HAP-1 (cell line): ENCODE measurements around the gene EME2.

ENCODE experiments used
- DNase-seq, 2 experiments: peaks; one replicate each; pipeline ENCODE4 v3.0.0-alpha.2; 2016 to 2020; ENCODE audit warnings: low spot score in 2 of 2
- H3K27me3 ChIP-seq: fragments of 250-450 bp; sonication (Bioruptor Pico); 2 replicates; pipeline ENCODE4 v1.5.1; 2020; ENCODE audit warnings: low read depth, mild to moderate bottlenecking, moderate library complexity
- H3K36me3 ChIP-seq: fragments of 250-450 bp; sonication (Bioruptor Pico); replicated peaks from 2 replicates; pipeline ENCODE4 v1.5.1; 2020; ENCODE audit warnings: mild to moderate bottlenecking
- H3K4me1 ChIP-seq: fragments of 250-450 bp; sonication (Bioruptor Pico); 2 replicates; pipeline ENCODE4 v1.5.1; 2020; ENCODE audit warnings: mild to moderate bottlenecking
- H3K4me3 ChIP-seq: fragments of 250-450 bp; sonication (Bioruptor Pico); 2 replicates; pipeline ENCODE4 v1.5.1; 2020; ENCODE audit warnings: mild to moderate bottlenecking, moderate library complexity
- H3K9me3 ChIP-seq: fragments of 250-450 bp; sonication (Bioruptor Pico); 2 replicates; pipeline ENCODE4 v1.5.1; 2020; ENCODE audit warnings: mild to moderate bottlenecking, moderate library complexity
- in situ Hi-C: fragments of 300-500 bp; cut with MboI; formaldehyde crosslinking; loops from 3 replicates; pipeline ENCODE4 v1.14.3; 2020; ENCODE audit warnings: low sequenced_read_pairs, inconsistent platforms, mixed read lengths

EME2 gene

GRCh38 chr16:1782408-1783264 lies 10.0 kb downstream of the EME2 start, which contains the start of the genes NUBP2 and SPSB3:
TSS of gene NUBP2 (plus strand) at chr16:1782960. CDS start at chr16:1783021, 61 bp downstream.
TSS of gene SPSB3 (minus strand) at chr16:1782571. CDS start at chr16:1781483, 1,088 bp downstream.
- Histone ChIP-seq H3K4me3 (peak within 1 kb of the TSS; percentile 76), H3K4me1 (no peaks in the 10 kb centered on the region), H3K27me3 (no peaks in the 10 kb centered on the region), H3K36me3 (peaks cover 8% of the 10 kb centered on the region), H3K9me3 (no peaks in the 10 kb centered on the region)
- in situ Hi-C loops: no loop called here
- peak; percentile 99 for DNase-seq

DNA sequence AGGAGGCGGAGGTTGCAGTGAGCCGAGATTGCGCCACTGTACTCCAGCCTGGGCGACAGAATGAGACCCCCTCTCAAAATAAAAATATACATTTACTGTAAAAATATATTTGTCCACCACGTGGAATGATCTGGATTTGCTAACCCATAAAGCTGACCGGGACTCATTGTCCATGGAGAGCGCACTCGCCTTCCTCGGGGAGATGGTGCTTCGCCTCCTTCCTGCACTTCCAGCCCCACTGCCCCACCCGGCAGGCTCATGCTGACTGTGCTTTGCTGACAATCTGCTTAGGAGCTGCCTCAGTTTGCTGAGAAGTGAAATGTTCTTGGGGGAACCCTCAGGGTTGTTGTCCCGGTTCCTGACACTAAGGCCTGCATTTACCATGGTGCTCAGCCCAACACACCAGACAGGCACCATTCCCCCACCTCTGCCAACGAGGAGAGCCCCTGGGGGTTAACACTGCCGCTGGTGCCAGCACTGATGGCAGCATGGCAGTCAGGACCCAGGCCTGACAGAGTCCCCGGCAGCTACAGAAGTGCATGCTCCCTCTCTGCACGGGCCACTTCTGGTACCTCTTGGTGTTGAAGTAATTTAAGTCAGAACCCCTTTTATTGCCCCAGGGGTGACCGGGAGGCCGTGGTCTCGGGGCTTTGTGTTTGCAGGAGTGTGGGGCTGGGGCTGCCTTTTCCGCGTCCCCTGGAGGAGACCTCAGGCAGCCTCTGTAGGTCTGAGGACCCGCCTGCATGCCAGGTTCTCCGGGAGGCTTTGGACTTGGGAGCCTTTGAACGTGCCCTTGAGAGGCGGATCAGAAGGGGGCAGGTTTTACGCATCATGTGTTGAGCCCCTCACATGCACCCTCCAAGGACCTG lies 12.6 kb downstream of the EME2 start:
- H3K36me3 ChIP-seq: peaks cover 10% of the 10 kb centered on the region
- H3K9me3 ChIP-seq: no peaks in the 10 kb centered on the region
- no peak for DNase-seq
- in situ Hi-C loops: no loop called here
- H3K4me3 ChIP-seq: no peak overlapping the region
- no peaks in the 10 kb centered on the region for H3K4me1 ChIP-seq
- H3K27me3 ChIP-seq: no peaks in the 10 kb centered on the region

- Histone ChIP-seq H3K9me3 (no peaks in the 10 kb centered on the region), H3K36me3 (peaks cover 10% of the 10 kb centered on the region), H3K4me1 (no peaks in the 10 kb centered on the region), H3K4me3 (no peak overlapping the region), H3K27me3 (no peaks in the 10 kb centered on the region)
- in situ Hi-C loops: no loop called here
- DNase-seq: no peak
Observed at GRCh38 chr16:1785846-1786170, 13.2 kb downstream of the EME2 start.

- Histone ChIP-seq H3K27me3 (no peaks in the 10 kb centered on the region), H3K36me3 (peaks cover 10% of the 10 kb centered on the region), H3K9me3 (no peaks in the 10 kb centered on the region), H3K4me1 (no peaks in the 10 kb centered on the region), H3K4me3 (no peak overlapping the region)
- peak in 1 of 2 experiments; percentile 13 for DNase-seq
- in situ Hi-C loops: no loop called here
Observed at GRCh38 chr16:1786242-1787055, 13.8 kb downstream of the EME2 start.

DNA sequence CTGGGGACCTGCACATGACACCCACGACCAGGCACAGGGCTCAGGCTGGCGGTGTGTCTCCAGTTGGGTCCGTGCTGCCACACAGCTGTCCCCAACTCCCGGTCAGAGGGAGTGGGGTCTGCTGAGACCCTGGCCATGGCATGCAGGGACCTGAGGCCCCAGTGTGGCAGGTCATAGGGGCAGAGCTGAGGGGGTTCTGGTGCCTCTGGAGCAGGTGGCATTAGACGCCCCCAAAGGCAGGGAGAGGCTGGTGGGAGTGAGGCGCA lies 14.4 kb downstream of the EME2 start:
- in situ Hi-C loops: no loop called here

DNA sequence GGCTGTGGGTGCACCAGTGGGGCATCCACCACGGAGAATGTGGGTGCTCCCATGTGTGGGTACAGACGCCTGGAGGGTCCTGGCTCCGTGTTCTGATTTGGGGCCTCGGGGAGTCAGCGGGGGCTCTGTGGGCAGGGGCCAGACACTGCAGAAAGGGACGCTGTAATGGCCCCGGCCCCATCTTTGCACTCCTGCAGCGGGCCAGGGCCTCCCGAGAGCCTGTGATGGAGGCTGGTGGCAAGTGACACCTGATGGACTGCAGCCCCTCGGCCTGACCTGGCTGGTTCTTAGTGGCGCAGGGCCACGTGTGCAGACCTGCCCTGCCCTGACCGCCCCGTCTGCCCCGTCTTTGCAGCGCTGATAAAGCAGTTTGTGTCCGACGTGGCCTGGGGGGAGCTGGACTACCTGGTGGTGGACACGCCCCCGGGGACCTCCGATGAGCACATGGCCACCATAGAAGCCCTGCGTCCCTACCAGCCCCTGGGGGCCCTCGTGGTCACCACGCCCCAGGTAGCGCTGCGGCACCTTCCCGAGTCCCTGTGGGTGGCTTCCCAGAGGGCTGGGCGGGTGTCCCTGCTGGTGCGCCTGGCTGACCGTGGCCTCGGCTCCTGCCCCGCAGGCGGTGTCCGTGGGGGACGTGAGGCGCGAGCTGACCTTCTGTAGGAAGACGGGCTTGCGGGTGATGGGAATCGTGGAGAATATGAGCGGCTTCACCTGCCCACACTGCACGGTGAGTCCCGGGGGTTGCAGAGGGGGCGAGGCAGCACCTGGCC lies 14.9 kb downstream of the EME2 start:
- no peak overlapping the region for H3K4me3 ChIP-seq
- H3K4me1 ChIP-seq: no peaks in the 10 kb centered on the region
- no peaks in the 10 kb centered on the region for H3K27me3 ChIP-seq
- no peak for DNase-seq
- in situ Hi-C loops: no loop called here
- H3K36me3 ChIP-seq: peaks cover 10% of the 10 kb centered on the region
- H3K9me3 ChIP-seq: no peaks in the 10 kb centered on the region

More for the DNA sequence above, 14.4 kb downstream of the EME2 start:
- no peaks in the 10 kb centered on the region for H3K4me1 ChIP-seq
- no peaks in the 10 kb centered on the region for H3K9me3 ChIP-seq
- DNase-seq: no peak
- no peaks in the 10 kb centered on the region for H3K27me3 ChIP-seq
- H3K4me3 ChIP-seq: no peak overlapping the region
- H3K36me3 ChIP-seq: peaks cover 10% of the 10 kb centered on the region

GRCh38 chr16:1788095-1788707 lies 15.6 kb downstream of the EME2 start:
- H3K27me3 ChIP-seq: no peaks in the 10 kb centered on the region
- no peak overlapping the region for H3K4me3 ChIP-seq
- DNase-seq: no peak
- peaks cover 10% of the 10 kb centered on the region for H3K36me3 ChIP-seq
- no peaks in the 10 kb centered on the region for H3K9me3 ChIP-seq
- H3K4me1 ChIP-seq: no peaks in the 10 kb centered on the region
- in situ Hi-C loops: no loop called here

DNA sequence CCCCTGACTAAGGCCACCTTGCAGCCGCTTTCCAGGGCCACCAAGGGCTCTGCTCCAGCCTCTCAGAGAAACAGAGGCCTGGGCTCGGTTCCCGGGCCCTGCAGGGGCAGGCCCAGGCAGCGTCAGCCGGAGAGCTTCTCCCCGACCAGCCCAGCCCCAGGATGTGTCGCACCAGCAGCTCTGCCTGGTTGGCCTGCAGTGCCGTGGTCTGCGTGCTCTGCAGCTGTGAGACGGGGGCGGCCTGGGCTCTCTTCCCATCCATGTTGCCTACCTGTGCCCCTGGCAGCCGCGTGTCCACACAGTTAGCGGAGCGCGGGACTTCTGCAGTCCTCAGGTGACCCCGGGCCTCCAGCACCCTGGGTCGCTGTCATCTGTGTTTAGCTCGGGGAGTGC lies 16.1 kb downstream of the EME2 start:
- Histone ChIP-seq H3K27me3 (no peaks in the 10 kb centered on the region), H3K9me3 (no peaks in the 10 kb centered on the region), H3K4me1 (no peaks in the 10 kb centered on the region), H3K36me3 (peaks cover 10% of the 10 kb centered on the region), H3K4me3 (no peak overlapping the region)
- no peak for DNase-seq
- in situ Hi-C loops: no loop called here

DNA sequence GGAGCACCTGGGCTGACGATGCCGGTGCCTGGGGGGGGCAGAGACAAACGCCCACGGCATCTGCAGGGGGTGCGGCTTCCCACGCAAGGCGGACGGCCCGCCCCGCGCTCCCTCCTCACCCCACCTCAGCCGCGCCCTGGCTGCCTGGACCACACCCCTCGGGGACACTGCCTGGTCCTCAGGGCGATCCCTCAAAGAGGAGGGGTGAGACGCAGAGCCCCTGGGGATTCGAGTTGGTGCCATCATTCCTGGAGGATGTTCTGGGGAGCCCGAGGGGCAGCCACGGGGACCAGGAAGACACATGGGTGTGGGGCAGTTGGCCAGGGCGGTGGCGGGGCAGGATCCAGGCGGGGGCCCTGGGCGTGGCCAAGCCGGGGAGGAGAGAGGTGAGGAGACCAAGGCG lies 17.0 kb downstream of the EME2 start:
- no peaks in the 10 kb centered on the region for H3K9me3 ChIP-seq
- in situ Hi-C loops: no loop called here
- H3K4me1 ChIP-seq: no peaks in the 10 kb centered on the region
- H3K36me3 ChIP-seq: peaks cover 6% of the 10 kb centered on the region
- no peak for DNase-seq
- no peak overlapping the region for H3K4me3 ChIP-seq
- no peaks in the 10 kb centered on the region for H3K27me3 ChIP-seq

DNA sequence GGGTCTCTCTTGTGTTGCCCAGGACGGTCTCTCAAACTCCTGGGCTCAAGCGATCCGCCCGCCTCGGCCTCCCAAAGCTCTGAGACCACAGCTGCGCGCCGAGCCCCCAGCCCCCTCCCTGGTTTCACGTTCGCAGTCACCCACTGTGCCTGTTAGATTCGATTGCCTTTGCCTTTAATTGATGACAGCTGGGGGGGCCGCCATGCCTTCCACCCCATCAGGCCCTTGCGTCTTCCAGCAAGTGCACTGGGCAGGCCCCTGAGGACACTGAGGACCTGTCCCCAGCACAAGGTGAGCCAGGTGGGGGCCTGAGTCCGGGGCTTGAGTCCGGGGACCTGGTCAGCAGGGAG lies 17.6 kb downstream of the EME2 start:
- no peak for DNase-seq
- Histone ChIP-seq H3K9me3 (no peaks in the 10 kb centered on the region), H3K36me3 (peaks cover 6% of the 10 kb centered on the region; the same call in 1 of the 2 replicates), H3K4me3 (no peak overlapping the region), H3K4me1 (no peaks in the 10 kb centered on the region), H3K27me3 (no peaks in the 10 kb centered on the region)
- in situ Hi-C loops: no loop called here

DNA sequence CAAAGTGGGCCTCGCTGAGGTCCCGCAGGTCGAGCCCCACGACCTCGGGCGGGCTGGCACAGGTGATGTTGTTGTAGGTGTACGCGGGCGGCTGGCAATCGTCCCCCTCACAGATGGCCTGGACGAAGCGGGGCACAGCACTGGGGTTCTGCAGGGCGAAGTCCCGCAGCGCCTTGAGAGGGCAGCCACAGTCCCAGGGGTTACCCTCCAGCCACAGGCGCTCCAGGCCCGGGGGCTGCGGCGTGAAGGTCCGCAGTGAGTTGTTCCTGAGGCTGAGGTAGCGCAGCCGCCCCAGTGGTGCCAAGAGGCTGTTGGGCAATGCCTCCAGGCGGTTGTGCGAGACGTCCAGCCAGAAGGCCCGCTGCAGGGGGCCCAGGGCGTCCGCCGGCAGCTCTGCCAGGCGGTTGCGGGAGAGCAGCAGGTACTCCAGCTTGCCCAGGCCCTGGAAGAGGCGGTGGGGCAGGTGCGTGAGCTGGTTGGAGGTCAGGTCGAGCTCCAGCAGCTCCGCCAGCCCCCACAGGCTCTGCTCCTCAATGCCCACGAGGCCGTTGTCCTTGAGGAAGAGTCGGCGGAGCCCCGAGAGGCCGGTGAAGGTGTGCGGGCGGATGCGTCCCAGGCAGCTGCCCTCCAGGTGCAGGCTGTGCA lies 18.1 kb downstream of the EME2 start:
- no peaks in the 10 kb centered on the region for H3K9me3 ChIP-seq
- peaks cover 6% of the 10 kb centered on the region; the same call in 1 of the 2 replicates for H3K36me3 ChIP-seq
- H3K4me1 ChIP-seq: no peaks in the 10 kb centered on the region
- DNase-seq: no peak
- in situ Hi-C loops: no loop called here
- H3K4me3 ChIP-seq: no peak overlapping the region
- H3K27me3 ChIP-seq: no peaks in the 10 kb centered on the region

- Histone ChIP-seq H3K4me3 (no peak overlapping the region), H3K9me3 (no peaks in the 10 kb centered on the region), H3K4me1 (no peaks in the 10 kb centered on the region), H3K27me3 (no peaks in the 10 kb centered on the region), H3K36me3 (peaks cover 6% of the 10 kb centered on the region; the same call in 1 of the 2 replicates)
- in situ Hi-C loops: no loop called here
- DNase-seq: no peak
Observed at GRCh38 chr16:1791256-1791942, 18.8 kb downstream of the EME2 start.
